OCI-LY1 (cell line): ENCODE results near the gene IPO13.

Experiments
- CTCF ChIP-seq: fragments of 200-600 bp; sonication (generic), shearing (Covaris generic); IDR thresholded peaks from 2 replicates; pipeline ENCODE4 v1.5.1; 2017; ENCODE audit warnings: mild to moderate bottlenecking, antibody characterized with exemption, low read length, moderate library complexity, mixed read lengths
- EZH2 ChIP-seq: fragments of 200-600 bp; sonication (generic), shearing (Covaris generic); IDR thresholded peaks from 2 replicates; pipeline ENCODE4 v1.8.0; 2017; ENCODE audit warnings: borderline replicate concordance, mixed run types, mild to moderate bottlenecking, antibody characterized with exemption, low read length, moderate library complexity, mixed read lengths

- TF ChIP-seq CTCF = no peak
- TF ChIP-seq EZH2 = no peak
Observed at GRCh38 chr1:43953361-43953760, 6.6 kb downstream of the IPO13 start.
